Subcutaneous adipose tissue (tissue), 4 donors: ENCODE results near the gene EDEM2. TPM values are rescaled to one million over a fixed set of nuclear protein-coding genes. Genes with fewer than 3 reads are reported as not detected.

ENCODE experiments used
- CTCF ChIP-seq: fragments of 450-650 bp; IDR thresholded peaks from one replicate; pipeline ENCODE4 v1.5.1; 2016; ENCODE audit warnings: low read depth, mild to moderate bottlenecking, control low read depth, antibody characterized with exemption, moderate library complexity
- total RNA-seq, 4 donors: library from RNA; depleted of rRNA; stranded (reverse); fragments of >200 nt; gene quantifications; one replicate each; pipeline ENCODE4 v1.1.0, GENCODE V29; 2016

EDEM2 gene
- total RNA-seq, 4 donors from 2014 or later, result 24.0 to 37.8 (median 31.6) TPM

- no peak for TF ChIP-seq CTCF
Observed at GRCh38 chr20:35106827-35107380, 40.2 kb downstream of the EDEM2 start.

- no peak for TF ChIP-seq CTCF
Observed at GRCh38 chr20:35104685-35105295, 42.3 kb downstream of the EDEM2 start.

GRCh38 chr20:35101620-35102019 is 45.5 kb downstream of the EDEM2 start:
- no peak for TF ChIP-seq CTCF

GRCh38 chr20:35093267-35093884 is 53.8 kb downstream of the EDEM2 start:
- no peak for TF ChIP-seq CTCF

GRCh38 chr20:35092524-35093266 is 54.4 kb downstream of the EDEM2 start, which contains the start of gene TRPC4AP:
Gene TRPC4AP, minus strand, starts transcription at chr20:35092807. Its CDS starts 26 bp downstream, at chr20:35092781.
- no peak for TF ChIP-seq CTCF

GRCh38 chr20:35091816-35092523 is 55.2 kb downstream of the EDEM2 start:
- no peak for TF ChIP-seq CTCF
